ENCODE measurements around the gene TMEFF2.

GRCh38 chr2:192218970-192219369, 24.2 kb upstream of the TMEFF2 start:
- TF ChIP-seq CHD2 (IDR thresholded peaks at IDR 0.05; ENCODE audit: borderline replicate concordance, low read depth, low read length), result no peak
- TF ChIP-seq ZZZ3 (IDR thresholded peaks at IDR 0.05; ENCODE audit: control insufficient read depth, insufficient read length, low read depth), result no peak
